Upper lobe of left lung (tissue), 6 donors: ENCODE data around the gene STX1A. TPM values are rescaled to one million over a fixed set of nuclear protein-coding genes. Genes with fewer than 3 reads are reported as not detected.

Experiments used
- ATAC-seq, 2 donors: fragments of 200-7000 bp; cut with Tn5 transposase; one replicate each; pipeline ENCODE4 v1.9.1; 2022; ENCODE audit warnings: mild to moderate bottlenecking in 2 of 2, moderate library complexity in 2 of 2; ENCODE audit not compliant: low FRiP score in 2 of 2
- DNase-seq, 2 donors: peaks; one replicate each; pipeline ENCODE4 v3.0.0-alpha.2; 2019 to 2020
- H3K27ac ChIP-seq, 4 donors: fragments of 200-600 bp; sonication (generic); one replicate each; pipeline ENCODE4 v1.5.1; 2016 to 2019
- H3K27me3 ChIP-seq, 4 donors: fragments of 200-600 bp; sonication (generic); one replicate each; pipeline ENCODE4 v1.5.1; 2017 to 2019
- H3K36me3 ChIP-seq, 4 donors: fragments of 200-600 bp; sonication (generic); one replicate each; pipeline ENCODE4 v1.5.1; 2016 to 2019
- H3K4me1 ChIP-seq, 4 donors: fragments of 200-600 bp; sonication (generic); one replicate each; pipeline ENCODE4 v1.5.1; 2018 to 2019
- H3K4me3 ChIP-seq, 4 donors: fragments of 200-600 bp; sonication (generic); one replicate each; pipeline ENCODE4 v1.5.1; 2017 to 2019; ENCODE audit warnings: mild to moderate bottlenecking in 2 of 4, moderate library complexity in 1 of 4
- H3K9me3 ChIP-seq, 4 donors: fragments of 200-600 bp; sonication (generic); one replicate each; pipeline ENCODE4 v1.5.1; 2018 to 2019
- EP300 ChIP-seq, 4 donors: sonication (generic); formaldehyde crosslinking; IDR thresholded peaks; one replicate each; pipeline ENCODE4 v1.5.1; 2017; ENCODE audit warnings: antibody characterized with exemption in 4 of 4, control low read depth in 2 of 4
- POLR2A ChIP-seq, 4 donors: fragments of 450-650 bp; IDR thresholded peaks; one replicate each; pipeline ENCODE4 v1.5.1; 2016 to 2017; ENCODE audit warnings: antibody characterized with exemption in 4 of 4, mild to moderate bottlenecking in 2 of 4
- POLR2AphosphoS5 ChIP-seq, 2 donors: sonication (generic); formaldehyde crosslinking; IDR thresholded peaks; one replicate each; pipeline ENCODE4 v1.5.1; 2017; ENCODE audit warnings: antibody characterized with exemption in 2 of 2
- WGBS, 2 donors: methylation state at CpG; one replicate each; pipeline ENCODE4 v1.1.5; 2017 to 2018; 5-methylcytosine and 5-hydroxymethylcytosine counted together
- total RNA-seq, 6 donors: library from RNA; depleted of rRNA in 4 of 6; stranded (reverse); fragments of >200 nt in 4 of 6; gene quantifications; one replicate each; pipeline versions ENCODE4 v1.1.0 to v1.2.1, GENCODE V29; 2016 to 2021
- TF ChIP-seq, protein P1 (sequence below), 6 experiments: fragments of 450-650 bp in 4 of 6; fragments of 200-600 bp in 2 of 6; sonication (generic) in 2 of 6; IDR thresholded peaks; one replicate each; pipeline ENCODE4 v1.5.1; 2016 to 2019; ENCODE audit warnings: antibody characterized with exemption in 6 of 6
- donor health status: DM: no; HTN: no; CAD: no; lungs with moderate emphysema.
- donor health status: DM: no; HTN: yes; CAD: no; lungs with severe emphysema.

The STX1A gene
- total RNA-seq, 6 donors from 2014 or later, result 4.1 to 16.9 (median 5.9) TPM

GRCh38 chr7:73701357-73701995 lies 18.0 kb downstream of the STX1A start:
- peak in 1 of 2 donors; percentile 52 for ATAC-seq
- Histone ChIP-seq H3K27me3 (no peaks in the 10 kb centered on the region), H3K9me3 (no peaks in the 10 kb centered on the region), H3K27ac (no peak overlapping the region), H3K4me1 (peaks cover 0 to 19% (median 14%) of the 10 kb centered on the region in 4 donors), H3K4me3 (no peak overlapping the region), H3K36me3 (peaks cover 11 to 46% (median 29%) of the 10 kb centered on the region in 4 donors)
- 75 to 77% methylated on average over 12 to 13 of the region's 13 CpGs for WGBS, 2 donors
- TF ChIP-seq POLR2A (IDR thresholded peaks at IDR 0.05), result no peak
- TF ChIP-seq, protein P1, sequence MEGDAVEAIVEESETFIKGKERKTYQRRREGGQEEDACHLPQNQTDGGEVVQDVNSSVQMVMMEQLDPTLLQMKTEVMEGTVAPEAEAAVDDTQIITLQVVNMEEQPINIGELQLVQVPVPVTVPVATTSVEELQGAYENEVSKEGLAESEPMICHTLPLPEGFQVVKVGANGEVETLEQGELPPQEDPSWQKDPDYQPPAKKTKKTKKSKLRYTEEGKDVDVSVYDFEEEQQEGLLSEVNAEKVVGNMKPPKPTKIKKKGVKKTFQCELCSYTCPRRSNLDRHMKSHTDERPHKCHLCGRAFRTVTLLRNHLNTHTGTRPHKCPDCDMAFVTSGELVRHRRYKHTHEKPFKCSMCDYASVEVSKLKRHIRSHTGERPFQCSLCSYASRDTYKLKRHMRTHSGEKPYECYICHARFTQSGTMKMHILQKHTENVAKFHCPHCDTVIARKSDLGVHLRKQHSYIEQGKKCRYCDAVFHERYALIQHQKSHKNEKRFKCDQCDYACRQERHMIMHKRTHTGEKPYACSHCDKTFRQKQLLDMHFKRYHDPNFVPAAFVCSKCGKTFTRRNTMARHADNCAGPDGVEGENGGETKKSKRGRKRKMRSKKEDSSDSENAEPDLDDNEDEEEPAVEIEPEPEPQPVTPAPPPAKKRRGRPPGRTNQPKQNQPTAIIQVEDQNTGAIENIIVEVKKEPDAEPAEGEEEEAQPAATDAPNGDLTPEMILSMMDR (IDR thresholded peaks at IDR 0.05), result peak in 3 of 6 experiments; percentile 38 to 47 (median 45)
- no peak for DNase-seq

GRCh38 chr7:73700581-73701134 lies 18.8 kb downstream of the STX1A start:
- Histone ChIP-seq H3K27me3 (no peaks in the 10 kb centered on the region), H3K36me3 (peaks cover 15 to 54% (median 37%) of the 10 kb centered on the region in 4 donors), H3K27ac (no peak overlapping the region), H3K4me3 (no peak overlapping the region), H3K4me1 (peaks cover 0 to 19% (median 14%) of the 10 kb centered on the region in 4 donors), H3K9me3 (no peaks in the 10 kb centered on the region)
- ATAC-seq, result no peak
- WGBS, 2 donors, result 78 to 89% methylated on average over 9 to 15 of the region's 15 CpGs
- DNase-seq, result no peak
- TF ChIP-seq POLR2A (IDR thresholded peaks at IDR 0.05) (no peak), EP300 (IDR thresholded peaks at IDR 0.05) (no peak)
- TF ChIP-seq, protein P1 (IDR thresholded peaks at IDR 0.05), result no peak

GRCh38 chr7:73700069-73700423 lies 19.4 kb downstream of the STX1A start:
- Histone ChIP-seq H3K9me3 (no peaks in the 10 kb centered on the region), H3K36me3 (peaks cover 19 to 60% (median 40%) of the 10 kb centered on the region in 4 donors), H3K4me1 (peaks cover 0 to 17% (median 12%) of the 10 kb centered on the region in 4 donors), H3K27me3 (no peaks in the 10 kb centered on the region), H3K4me3 (no peak overlapping the region), H3K27ac (no peak overlapping the region)
- DNase-seq (no peak), ATAC-seq (no peak)
- TF ChIP-seq EP300 (IDR thresholded peaks at IDR 0.05) (no peak), POLR2AphosphoS5 (IDR thresholded peaks at IDR 0.05) (no peak), POLR2A (IDR thresholded peaks at IDR 0.05) (no peak)
- TF ChIP-seq, protein P1 (IDR thresholded peaks at IDR 0.05), result no peak
- WGBS, 2 donors, result 83 to 88% methylated on average over 2 to 14 of the region's 14 CpGs

DNA sequence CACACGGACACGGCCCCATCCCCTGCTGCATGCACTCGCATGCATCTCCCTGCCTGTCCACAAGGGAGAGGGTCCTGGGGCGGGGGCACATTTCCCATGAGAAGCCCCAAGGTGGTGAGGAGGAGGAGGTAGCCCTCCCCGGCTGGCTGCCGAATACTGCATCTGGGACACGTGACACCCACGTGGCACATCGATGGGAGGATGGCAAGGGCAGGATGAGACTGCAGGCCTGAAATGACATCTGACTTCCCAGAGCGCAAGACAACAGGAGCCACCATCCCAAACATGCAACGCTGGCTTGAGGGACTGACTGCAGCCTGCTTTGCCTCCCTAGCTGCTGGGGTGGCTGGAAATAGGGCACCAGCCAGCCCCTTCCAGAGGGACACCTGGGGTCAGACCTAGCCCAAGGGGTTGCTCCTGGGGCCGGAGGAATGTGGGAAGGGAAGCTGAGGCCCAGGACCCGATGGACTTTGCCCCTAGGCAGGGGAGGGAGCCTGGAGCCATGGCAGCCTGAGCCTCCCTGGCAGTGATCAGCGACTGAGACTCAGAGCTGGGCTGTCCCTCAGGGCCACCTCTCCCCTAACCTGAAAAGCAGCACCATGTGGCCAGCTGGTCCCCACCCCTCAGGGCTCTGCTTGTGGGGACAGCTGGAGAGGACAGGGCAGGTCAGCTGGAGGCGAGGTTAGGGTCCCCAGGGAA lies 19.9 kb downstream of the STX1A start:
- no peak overlapping the region for H3K27ac ChIP-seq
- ATAC-seq (no peak), DNase-seq (no peak)
- H3K27me3 ChIP-seq, result no peaks in the 10 kb centered on the region
- 91% methylated on average over 6 to 15 of the region's 15 CpGs for WGBS, 2 donors
- peaks cover 24 to 65% (median 45%) of the 10 kb centered on the region in 4 donors for H3K36me3 ChIP-seq
- H3K4me1 ChIP-seq, result peaks cover 0 to 12% (median 11%) of the 10 kb centered on the region in 4 donors
- H3K4me3 ChIP-seq, result no peak overlapping the region
- no peaks in the 10 kb centered on the region for H3K9me3 ChIP-seq
- TF ChIP-seq EP300 (IDR thresholded peaks at IDR 0.05), result no peak
- TF ChIP-seq, protein P1 (IDR thresholded peaks at IDR 0.05), result no peak
- TF ChIP-seq POLR2AphosphoS5 (IDR thresholded peaks at IDR 0.05), result no peak
- no peak for TF ChIP-seq POLR2A (IDR thresholded peaks at IDR 0.05)
